GM18498 (cell line): ENCODE data around the gene ENOX2.

Source experiments
- ATAC-seq: cut with Tn5 transposase; IDR thresholded peaks from one replicate; pipeline ENCODE4 v1.9.1; 2021; ENCODE audit warnings: mild to moderate bottlenecking, moderate library complexity; ENCODE audit not compliant: unreplicated experiment

The ENOX2 gene

DNA sequence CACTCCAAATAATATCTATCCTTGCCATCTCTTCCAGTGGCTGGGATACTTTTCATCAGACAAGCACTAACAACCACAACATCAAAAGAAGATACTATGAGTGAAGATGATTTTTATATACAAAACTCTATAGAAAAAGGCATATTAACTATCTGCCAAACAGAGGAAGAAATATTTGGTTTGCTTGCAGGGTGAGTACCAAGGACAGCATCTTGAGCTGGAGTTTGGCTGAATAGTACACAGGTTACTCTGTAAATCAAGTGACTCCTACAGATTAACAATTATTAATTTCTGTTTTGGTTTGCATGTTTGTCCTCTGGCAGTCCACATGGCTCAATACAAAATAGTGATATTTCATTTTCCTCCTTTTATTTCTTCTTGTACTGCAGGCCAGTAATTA, 253.3 kb downstream of the ENOX2 start:
- no peak for ATAC-seq

- no peak for ATAC-seq
These were observed 255.5 kb downstream of the ENOX2 start for GRCh38 chrX:130647468-130647867.

DNA sequence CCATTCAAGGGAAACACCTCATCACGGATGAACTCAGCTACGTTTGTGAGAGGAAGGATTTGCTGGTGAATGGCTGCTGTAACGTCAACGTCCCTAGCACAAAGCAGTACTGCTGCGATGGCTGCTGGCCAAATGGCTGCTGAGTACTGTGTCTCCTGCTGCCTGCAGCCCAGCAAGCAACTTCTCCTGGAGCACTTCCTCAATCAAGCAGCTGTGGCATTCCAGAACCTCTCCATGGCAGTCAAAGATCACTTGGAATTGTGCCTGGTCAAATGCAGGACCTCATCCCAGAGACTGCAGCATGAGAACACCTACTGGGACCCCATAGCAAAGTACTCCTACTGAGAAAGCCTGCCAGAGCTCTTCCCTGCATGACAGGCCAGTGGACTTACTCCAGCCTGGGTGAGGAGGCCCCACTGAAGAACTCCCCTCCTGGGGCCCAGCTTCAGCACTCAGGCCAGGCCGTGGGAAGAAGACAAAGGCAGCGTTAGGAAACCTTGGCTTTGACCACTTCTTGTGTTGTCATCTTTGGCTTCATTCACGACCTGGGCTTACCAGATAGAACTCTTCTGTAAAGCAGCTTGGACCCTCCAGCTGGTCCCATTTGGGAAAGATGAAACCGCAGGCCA, 256.9 kb downstream of the ENOX2 start:
- ATAC-seq = no peak

DNA sequence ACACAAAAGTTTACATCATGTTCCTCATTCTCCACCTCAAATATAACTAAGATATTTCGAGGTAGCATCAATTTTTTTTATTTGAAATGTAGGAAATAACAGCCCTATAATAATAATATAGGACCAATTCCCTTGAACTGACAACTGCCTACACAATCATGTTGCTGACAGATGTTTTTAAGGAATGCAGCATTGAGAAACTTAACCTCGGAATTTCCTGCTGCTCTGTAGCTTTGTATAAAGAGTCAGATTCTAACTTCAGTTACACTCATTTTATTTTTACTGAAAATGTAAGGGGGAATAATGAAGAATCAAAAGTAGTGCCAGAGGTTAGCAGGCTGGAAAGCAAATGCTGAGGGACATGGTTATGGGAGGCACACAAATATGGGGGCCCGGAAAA, 265.4 kb downstream of the ENOX2 start:
- no peak for ATAC-seq

- no peak for ATAC-seq
These were observed 266.7 kb downstream of the ENOX2 start for GRCh38 chrX:130636277-130636676.

GRCh38 chrX:130631011-130631410, 272.0 kb downstream of the ENOX2 start:
- ATAC-seq = no peak

- ATAC-seq = no peak
These were observed 274.5 kb downstream of the ENOX2 start for GRCh38 chrX:130628516-130628915.

DNA sequence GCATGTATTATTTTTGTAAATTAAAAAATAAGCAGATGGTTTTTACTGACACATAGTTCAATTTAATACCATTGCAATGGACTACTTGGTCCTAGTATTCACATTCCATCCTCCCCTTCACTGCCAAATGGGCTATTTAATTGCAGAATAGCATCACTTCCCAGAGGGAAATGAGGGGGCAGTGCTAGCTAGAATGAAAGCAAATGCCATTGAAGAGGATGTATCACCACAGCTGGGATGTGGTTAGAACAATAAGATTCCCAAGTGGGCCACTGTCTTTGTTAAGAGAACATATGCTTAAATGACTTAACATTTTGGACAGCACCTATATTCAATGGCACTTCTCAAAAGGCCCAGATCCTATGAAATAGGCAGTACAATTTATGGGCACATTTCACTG, 276.5 kb downstream of the ENOX2 start:
- no peak for ATAC-seq

- no peak for ATAC-seq
These were observed 277.6 kb downstream of the ENOX2 start for GRCh38 chrX:130625386-130625785.

- peak; percentile 48 for ATAC-seq
These were observed 279.5 kb downstream of the ENOX2 start for GRCh38 chrX:130623518-130623917.

DNA sequence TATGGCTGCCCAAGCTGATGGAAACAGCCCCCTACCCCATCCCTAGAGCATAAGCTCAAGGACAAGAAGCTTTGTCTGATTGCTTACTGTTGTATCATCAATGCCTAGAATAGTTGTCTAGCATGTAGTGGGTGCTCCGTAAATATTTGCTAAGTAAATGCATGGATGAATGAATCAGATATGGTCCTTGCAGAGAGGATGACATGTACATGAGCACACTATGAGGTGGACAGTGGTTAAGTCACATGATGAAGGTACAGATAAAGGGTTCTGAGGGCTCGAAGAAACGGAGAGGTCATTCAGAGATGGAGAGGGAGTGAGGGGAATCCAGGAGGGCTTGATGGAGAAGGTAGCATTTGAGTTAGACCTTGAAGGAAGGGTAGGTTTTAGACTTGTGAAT, 287.1 kb downstream of the ENOX2 start:
- ATAC-seq = no peak

DNA sequence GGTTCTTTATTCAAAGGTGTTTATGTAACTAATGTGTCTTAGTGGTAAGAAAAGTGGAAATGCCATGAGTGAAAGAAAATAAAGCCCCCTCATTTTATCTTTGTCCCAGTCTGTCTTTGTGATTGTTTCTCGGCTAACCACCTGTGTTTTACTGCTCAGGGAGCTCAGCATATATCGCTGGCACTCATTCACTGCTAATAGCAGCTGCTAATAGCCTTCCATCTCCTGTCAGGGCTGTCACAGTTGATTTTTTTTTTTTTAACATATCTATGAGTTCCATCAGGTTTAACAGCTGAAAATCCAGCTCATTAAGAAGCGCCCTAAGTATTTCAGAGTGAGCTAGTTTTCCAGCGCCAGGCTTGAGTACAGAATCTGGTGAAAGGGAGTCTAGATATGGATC, 295.6 kb downstream of the ENOX2 start:
- ATAC-seq = no peak

GRCh38 chrX:130606425-130606824, 296.6 kb downstream of the ENOX2 start:
- no peak for ATAC-seq

GRCh38 chrX:130604882-130605281, 298.1 kb downstream of the ENOX2 start:
- no peak for ATAC-seq

DNA sequence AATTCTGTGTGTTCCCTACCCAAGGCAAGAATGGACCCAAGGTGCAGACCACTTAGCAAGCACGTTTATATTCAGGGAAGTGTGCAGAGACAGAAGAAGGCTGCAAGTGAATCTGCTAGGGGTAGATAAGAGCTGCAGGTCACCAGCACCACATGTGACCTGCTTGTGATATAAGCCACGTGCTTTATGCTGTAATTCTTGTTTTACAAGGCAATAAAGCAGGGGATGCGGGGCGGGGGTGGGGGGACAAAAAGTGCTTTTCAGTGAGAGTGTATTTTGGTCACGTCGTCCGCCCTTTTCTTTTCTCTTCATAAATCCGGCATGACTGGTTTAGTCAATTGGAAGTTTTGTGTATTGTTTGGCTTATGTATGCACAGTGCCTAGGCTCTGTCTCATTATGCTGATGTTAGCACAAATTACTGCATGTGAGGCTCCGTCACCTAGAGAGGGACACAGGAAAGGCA, 308.5 kb downstream of the ENOX2 start:
- no peak for ATAC-seq

GRCh38 chrX:130593911-130594310, 309.1 kb downstream of the ENOX2 start:
- ATAC-seq = no peak

- ATAC-seq = no peak
These were observed 310.8 kb downstream of the ENOX2 start for GRCh38 chrX:130592204-130592603.

DNA sequence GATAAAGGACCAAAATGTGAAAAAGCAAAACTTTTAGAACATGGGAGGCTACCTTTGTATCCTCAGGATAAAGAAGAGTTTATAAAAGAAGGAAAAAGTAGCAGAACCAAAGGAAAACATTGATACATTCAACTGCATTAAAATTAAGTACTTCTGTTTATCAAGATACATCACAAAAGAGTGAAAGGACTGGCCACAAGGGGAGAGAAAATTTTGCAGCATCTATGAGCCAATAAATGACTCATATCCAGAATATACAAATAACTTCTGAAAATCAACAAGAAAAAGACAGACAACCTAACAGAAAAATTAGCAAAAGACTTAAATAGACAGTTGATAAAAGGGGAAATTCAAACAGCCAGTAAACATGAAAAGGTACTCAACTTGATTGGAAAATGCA, 324.1 kb downstream of the ENOX2 start:
- no peak for ATAC-seq

GRCh38 chrX:130577431-130577830, 325.6 kb downstream of the ENOX2 start:
- no peak for ATAC-seq

DNA sequence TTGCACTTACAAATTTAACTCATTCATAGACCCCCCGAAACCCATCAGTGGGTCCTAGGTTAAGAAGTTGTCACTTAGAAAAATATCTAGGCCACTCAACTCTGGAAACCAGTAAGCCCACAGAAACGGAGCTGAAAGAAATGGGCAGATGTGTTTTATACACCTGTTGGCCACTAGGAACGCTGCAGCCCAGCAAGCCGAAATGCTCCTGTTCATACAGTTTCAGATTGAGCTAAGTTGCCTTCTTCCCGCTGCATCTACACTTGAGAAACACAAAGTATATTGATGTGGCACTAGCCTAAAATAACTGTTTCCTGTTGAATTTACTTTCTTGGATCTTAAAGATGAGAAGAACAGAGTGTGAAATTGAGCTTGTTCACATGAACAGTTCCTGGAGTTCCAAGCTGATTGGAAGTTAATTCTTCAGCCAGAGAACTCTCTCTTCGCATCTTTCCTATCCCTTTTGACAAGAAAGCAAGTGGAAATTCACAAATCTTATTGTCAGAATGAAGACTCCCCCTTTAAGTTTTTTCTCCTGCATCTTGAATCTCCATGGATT, 327.1 kb downstream of the ENOX2 start:
- peak; percentile 71 for ATAC-seq
